PC-3 (cell line): ENCODE measurements around the gene ZCCHC14.

ENCODE experiments used
- EZH2 ChIP-seq: fragments of 300-600 bp; sonication (generic); IDR thresholded peaks from one replicate; pipeline ENCODE4 v1.6.1; 2017; ENCODE audit warnings: antibody characterized with exemption, mild to moderate bottlenecking, low read length; ENCODE audit not compliant: unreplicated experiment
- EZH2phosphoT487 ChIP-seq: fragments of 300-600 bp; sonication (generic); IDR thresholded peaks from 2 replicates; pipeline ENCODE4 v1.6.1; 2018; ENCODE audit warnings: mild to moderate bottlenecking, antibody characterized with exemption, low read length, borderline replicate concordance
- TF ChIP-seq, protein P1 (sequence below): fragments of 300-600 bp; sonication (generic); conservative IDR thresholded peaks from 2 replicates; pipeline ENCODE4 v1.5.1; 2017; ENCODE audit warnings: antibody characterized with exemption, low read depth, mild to moderate bottlenecking, low read length

DNA sequence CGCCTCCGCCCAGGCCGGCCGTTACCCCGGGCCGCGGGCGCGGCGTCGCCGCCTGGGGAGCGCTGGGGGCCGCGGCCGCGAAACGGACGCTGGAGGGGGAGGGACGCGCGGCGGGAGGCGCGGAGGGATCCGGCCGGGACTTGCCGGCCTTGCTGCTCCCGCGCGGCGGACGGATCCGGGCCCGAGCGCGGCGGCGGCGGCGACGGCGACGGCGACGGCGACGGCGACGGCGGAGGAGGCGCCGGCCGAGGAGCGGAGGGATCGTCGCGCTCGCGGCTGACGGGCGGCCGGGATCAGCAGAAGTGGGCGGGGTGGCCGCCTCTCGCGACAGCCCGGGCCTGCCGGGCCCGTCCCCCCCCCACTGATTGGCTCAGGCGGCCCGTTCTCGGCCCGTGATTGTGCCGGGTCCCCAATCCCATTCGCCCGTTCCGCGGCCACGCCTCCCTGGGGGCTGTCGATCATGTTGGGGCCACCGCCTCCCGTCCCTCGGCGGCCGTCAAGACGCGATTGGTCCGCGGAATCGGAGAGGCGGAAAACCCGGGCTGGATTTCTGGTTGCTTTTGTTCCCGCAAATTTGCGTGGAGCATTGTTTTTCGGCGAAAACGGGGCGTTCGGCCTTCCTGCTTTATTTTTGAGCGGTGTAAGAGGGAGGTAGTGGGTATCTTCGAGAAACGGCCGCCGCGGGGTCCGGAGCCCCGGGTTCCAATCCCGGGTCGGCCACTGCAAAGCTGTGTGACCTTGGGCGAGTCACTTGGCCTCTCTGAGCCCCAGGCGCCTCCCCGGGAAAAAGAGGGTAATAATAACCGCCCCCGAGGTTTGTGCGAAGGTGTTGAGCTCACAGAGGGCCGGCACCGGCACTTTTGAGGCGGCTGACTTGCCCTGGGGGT, at the start of gene ZCCHC14:
- TF ChIP-seq, protein P1, sequence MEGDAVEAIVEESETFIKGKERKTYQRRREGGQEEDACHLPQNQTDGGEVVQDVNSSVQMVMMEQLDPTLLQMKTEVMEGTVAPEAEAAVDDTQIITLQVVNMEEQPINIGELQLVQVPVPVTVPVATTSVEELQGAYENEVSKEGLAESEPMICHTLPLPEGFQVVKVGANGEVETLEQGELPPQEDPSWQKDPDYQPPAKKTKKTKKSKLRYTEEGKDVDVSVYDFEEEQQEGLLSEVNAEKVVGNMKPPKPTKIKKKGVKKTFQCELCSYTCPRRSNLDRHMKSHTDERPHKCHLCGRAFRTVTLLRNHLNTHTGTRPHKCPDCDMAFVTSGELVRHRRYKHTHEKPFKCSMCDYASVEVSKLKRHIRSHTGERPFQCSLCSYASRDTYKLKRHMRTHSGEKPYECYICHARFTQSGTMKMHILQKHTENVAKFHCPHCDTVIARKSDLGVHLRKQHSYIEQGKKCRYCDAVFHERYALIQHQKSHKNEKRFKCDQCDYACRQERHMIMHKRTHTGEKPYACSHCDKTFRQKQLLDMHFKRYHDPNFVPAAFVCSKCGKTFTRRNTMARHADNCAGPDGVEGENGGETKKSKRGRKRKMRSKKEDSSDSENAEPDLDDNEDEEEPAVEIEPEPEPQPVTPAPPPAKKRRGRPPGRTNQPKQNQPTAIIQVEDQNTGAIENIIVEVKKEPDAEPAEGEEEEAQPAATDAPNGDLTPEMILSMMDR: no peak
- TF ChIP-seq EZH2 (no peak), EZH2phosphoT487 (no peak)
